ENCODE results near the gene FGF7.
"Not testable (repeated sequence)": the region's sequence is repeated elsewhere in the genome, so short reads cannot be mapped to it uniquely, and the experiment has no call there.

The FGF7 gene

GRCh38 chr15:49439678-49440395 lies 16.8 kb downstream of the FGF7 start:
- no peak for DNase-seq

- DNase-seq, result no peak
These were observed 18.3 kb downstream of the FGF7 start for GRCh38 chr15:49441356-49441755.

- DNase-seq, result no peak
These were observed 18.8 kb downstream of the FGF7 start for GRCh38 chr15:49441816-49442215.

- no peak for DNase-seq
These were observed 29.6 kb downstream of the FGF7 start for GRCh38 chr15:49452595-49452994.

- DNase-seq, result no peak
These were observed 33.1 kb downstream of the FGF7 start for GRCh38 chr15:49456166-49456565.

GRCh38 chr15:49458145-49458544 lies 35.1 kb downstream of the FGF7 start:
- no peak for DNase-seq

- DNase-seq, result no peak
These were observed 37.4 kb downstream of the FGF7 start for GRCh38 chr15:49460411-49460941.

- no peak for DNase-seq
These were observed 39.3 kb downstream of the FGF7 start for GRCh38 chr15:49462232-49462844.

GRCh38 chr15:49464522-49464921 lies 41.5 kb downstream of the FGF7 start:
- DNase-seq, result no peak

GRCh38 chr15:49466119-49466518 lies 43.1 kb downstream of the FGF7 start:
- no peak for DNase-seq

- DNase-seq, result no peak
These were observed 44.9 kb downstream of the FGF7 start for GRCh38 chr15:49467746-49468480.

- DNase-seq, result no peak
These were observed 45.4 kb downstream of the FGF7 start for GRCh38 chr15:49468481-49468839.

GRCh38 chr15:49471248-49471647 lies 48.2 kb downstream of the FGF7 start:
- DNase-seq, result not testable (repeated sequence)

GRCh38 chr15:49471733-49472132 lies 48.7 kb downstream of the FGF7 start:
- no peak for DNase-seq

GRCh38 chr15:49472338-49472737 lies 49.3 kb downstream of the FGF7 start:
- no peak for DNase-seq

- no peak for DNase-seq
These were observed 50.0 kb downstream of the FGF7 start for GRCh38 chr15:49473031-49473430.

GRCh38 chr15:49478021-49478420 lies 55.0 kb downstream of the FGF7 start:
- not testable (repeated sequence) for DNase-seq

- DNase-seq, result not testable (repeated sequence)
These were observed 55.9 kb downstream of the FGF7 start for GRCh38 chr15:49478982-49479381.

- DNase-seq, result not testable (repeated sequence)
These were observed 62.4 kb downstream of the FGF7 start for GRCh38 chr15:49485401-49485800.

- DNase-seq, result no peak
These were observed 67.9 kb downstream of the FGF7 start for GRCh38 chr15:49490966-49491365.

GRCh38 chr15:49492151-49492550 lies 69.1 kb downstream of the FGF7 start:
- DNase-seq, result no peak

GRCh38 chr15:49492830-49493229 lies 69.8 kb downstream of the FGF7 start:
- DNase-seq, result no peak

- no peak for DNase-seq
These were observed 71.8 kb downstream of the FGF7 start for GRCh38 chr15:49494842-49495241.
